GM21360 (cell line): ENCODE measurements around the gene MGMT.

ENCODE experiments used
- ATAC-seq: cut with Tn5 transposase; IDR thresholded peaks from one replicate; pipeline ENCODE4 v1.9.1; 2021; ENCODE audit warnings: mild to moderate bottlenecking, moderate library complexity; ENCODE audit not compliant: unreplicated experiment

The MGMT gene

GRCh38 chr10:129677377-129677927 lies 210.4 kb downstream of the MGMT start:
- no peak for ATAC-seq

- no peak for ATAC-seq
These were observed 211.1 kb downstream of the MGMT start for GRCh38 chr10:129678186-129678585.

- no peak for ATAC-seq
These were observed 212.2 kb downstream of the MGMT start for GRCh38 chr10:129679207-129679606.

GRCh38 chr10:129680661-129681344 lies 213.8 kb downstream of the MGMT start:
- no peak for ATAC-seq

- ATAC-seq, result no peak
These were observed 214.8 kb downstream of the MGMT start for GRCh38 chr10:129681856-129682255.

GRCh38 chr10:129683519-129683918 lies 216.5 kb downstream of the MGMT start:
- no peak for ATAC-seq

- ATAC-seq, result no peak
These were observed 216.9 kb downstream of the MGMT start for GRCh38 chr10:129683920-129684319.

GRCh38 chr10:129685271-129685670 lies 218.2 kb downstream of the MGMT start:
- no peak for ATAC-seq

- ATAC-seq, result no peak
These were observed 222.6 kb downstream of the MGMT start for GRCh38 chr10:129689671-129690071.

GRCh38 chr10:129690248-129691070 lies 223.4 kb downstream of the MGMT start:
- no peak for ATAC-seq

- ATAC-seq, result no peak
These were observed 225.7 kb downstream of the MGMT start for GRCh38 chr10:129692695-129693094.

- no peak for ATAC-seq
These were observed 226.3 kb downstream of the MGMT start for GRCh38 chr10:129693382-129693781.

GRCh38 chr10:129694184-129694583 lies 227.1 kb downstream of the MGMT start:
- ATAC-seq, result no peak

- ATAC-seq, result no peak
These were observed 227.7 kb downstream of the MGMT start for GRCh38 chr10:129694691-129695243.

- no peak for ATAC-seq
These were observed 228.6 kb downstream of the MGMT start for GRCh38 chr10:129695671-129696070.

GRCh38 chr10:129696636-129697035 lies 229.6 kb downstream of the MGMT start:
- ATAC-seq, result no peak

GRCh38 chr10:129697463-129698247 lies 230.6 kb downstream of the MGMT start:
- no peak for ATAC-seq

- no peak for ATAC-seq
These were observed 232.8 kb downstream of the MGMT start for GRCh38 chr10:129699722-129700340.

- no peak for ATAC-seq
These were observed 235.6 kb downstream of the MGMT start for GRCh38 chr10:129702605-129703004.
